TTC549 (cell line): ENCODE data around the gene CD302.
"Not testable (repeated sequence)": the region's sequence is repeated elsewhere in the genome, so short reads cannot be mapped to it uniquely, and the experiment has no call there.

Experiments used
- FAIRE-seq: peaks from 2 replicates; lab custom pipeline; 2012; peaks lifted over from hg19 to GRCh38; lab: Jason Lieb, UNC

Gene CD302

DNA sequence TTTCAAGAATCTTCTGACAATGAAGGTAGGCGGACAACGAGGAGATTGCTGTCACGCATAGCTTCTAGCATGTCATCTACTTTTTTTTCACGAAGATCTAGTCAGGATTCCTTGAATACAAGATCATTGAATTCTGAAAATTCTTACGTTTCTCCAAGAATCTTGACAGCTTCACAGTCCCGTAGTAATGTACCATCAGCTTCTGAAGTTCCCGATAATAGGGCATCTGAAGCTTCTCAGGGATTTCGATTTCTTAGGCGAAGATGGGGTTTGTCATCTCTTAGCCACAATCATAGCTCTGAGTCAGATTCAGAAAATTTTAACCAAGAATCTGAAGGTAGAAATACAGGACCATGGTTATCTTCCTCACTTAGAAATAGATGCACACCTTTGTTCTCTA, 49.9 kb downstream of the CD302 start:
- FAIRE-seq = no peak

DNA sequence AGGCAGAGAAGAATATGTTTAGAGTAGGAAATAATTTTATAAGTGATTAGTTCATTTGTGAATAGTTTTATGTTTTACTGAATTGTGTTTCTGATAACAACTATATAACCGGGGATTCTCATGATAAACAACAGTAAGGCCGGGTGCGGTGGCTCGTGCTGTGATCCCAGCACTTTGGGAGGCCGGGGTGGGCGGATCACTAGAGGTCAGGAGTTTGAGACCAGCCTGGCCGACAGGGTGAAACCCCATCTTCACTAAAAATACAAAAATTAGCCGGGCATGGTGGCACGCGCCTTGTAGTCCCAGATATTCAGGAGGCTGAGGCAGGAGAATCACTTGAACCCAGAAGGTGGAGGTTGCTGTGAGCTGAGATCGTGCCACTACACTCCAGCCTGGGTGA, 52.8 kb downstream of the CD302 start:
- not testable (repeated sequence) for FAIRE-seq

DNA sequence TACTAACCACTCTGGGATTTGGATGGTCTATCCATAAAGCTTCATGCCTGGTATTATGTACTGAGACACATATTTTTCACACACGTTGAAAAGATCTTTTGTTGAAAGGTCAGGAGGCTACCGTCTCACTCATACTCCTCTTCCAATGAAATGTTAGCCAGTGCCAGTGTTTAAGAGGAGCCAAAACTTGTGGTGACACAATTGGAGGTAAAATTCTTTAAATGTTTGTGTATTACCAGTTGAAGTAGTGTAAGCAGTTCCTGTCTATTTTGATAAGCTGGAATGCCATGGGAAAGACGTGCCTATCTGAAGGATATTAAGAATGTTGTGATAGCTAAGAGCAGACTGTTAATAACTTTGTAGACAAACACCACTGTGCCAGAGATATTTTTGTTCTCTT, 53.6 kb downstream of the CD302 start:
- no peak for FAIRE-seq

DNA sequence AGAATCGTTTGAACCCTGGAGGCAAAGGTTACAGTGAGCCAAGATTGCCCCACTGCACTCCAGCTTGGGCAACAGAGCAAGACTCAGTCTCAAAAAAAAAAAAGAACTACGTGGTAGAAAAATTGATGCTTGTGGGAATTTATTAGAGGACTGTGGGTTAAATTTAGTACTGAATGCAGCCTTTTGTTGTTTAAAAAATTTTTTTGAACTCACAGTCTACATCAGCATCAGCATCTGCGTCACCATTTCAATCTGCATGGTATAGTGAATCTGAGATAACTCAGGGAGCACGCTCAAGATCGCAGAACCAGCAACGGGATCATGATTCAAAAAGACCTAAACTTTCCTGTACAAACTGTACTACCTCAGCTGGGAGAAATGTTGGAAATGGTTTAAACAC, 55.2 kb downstream of the CD302 start:
- FAIRE-seq = no peak

DNA sequence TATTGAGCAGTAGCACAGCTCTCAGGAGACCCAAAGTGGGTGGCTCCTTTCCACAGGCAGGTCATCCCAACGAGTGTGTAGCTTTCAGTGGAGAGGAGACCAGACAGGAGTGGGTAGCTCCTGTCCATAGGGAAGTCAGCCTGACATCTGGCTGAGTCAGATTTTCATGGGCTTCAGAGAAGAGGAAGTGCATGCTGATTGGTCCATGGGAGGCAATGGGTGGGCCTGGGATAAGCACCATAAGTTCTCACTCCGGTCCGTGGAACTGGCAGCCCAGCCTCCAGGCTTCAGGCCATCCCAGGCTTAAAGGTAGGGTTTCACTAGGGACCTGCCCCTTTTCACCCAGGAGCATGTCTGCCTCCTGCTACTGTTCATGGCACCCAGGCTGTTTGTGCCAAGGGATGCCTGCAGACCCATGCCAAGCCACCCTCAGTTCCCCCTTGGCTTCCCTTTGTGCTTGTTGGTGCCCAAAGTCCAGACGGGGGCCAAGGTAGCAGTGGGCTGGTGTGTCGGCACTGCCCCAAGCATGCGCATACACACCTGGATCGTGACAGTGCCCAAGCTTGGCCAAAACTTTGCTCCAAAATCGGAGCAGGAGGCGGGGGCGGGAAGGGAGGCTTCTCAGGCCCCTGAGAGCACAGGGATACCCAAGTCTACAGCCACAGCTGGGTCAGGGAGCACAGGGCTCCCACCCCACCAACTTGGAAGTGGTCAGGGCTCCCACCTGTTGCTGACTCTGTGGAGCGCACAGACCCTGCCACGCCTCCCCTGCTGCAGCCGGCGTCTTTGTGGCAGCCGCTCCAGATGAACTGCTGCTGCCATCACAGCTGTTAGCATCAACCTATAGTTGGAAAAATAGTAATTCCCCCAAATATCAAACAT, 59.3 kb downstream of the CD302 start:
- FAIRE-seq = no peak

DNA sequence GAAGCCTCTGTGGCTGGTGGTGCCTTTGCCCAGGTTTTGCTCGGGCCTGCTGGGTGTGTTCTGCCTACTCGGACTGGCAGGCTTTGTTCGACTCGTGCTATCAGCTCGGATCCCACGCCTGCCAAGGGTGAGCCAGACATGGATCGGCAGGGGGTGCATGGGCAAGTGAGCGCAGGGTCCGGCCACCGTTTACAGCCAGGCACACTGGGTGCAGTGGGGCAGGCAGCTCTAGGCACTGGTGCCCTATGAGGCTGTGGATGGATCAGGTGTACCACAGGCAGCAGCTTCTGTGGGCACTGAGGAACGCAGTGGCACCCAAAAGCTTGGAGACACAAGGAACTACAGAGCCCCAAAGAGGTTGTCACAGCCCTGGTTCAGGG, 60.1 kb downstream of the CD302 start:
- no peak for FAIRE-seq

DNA sequence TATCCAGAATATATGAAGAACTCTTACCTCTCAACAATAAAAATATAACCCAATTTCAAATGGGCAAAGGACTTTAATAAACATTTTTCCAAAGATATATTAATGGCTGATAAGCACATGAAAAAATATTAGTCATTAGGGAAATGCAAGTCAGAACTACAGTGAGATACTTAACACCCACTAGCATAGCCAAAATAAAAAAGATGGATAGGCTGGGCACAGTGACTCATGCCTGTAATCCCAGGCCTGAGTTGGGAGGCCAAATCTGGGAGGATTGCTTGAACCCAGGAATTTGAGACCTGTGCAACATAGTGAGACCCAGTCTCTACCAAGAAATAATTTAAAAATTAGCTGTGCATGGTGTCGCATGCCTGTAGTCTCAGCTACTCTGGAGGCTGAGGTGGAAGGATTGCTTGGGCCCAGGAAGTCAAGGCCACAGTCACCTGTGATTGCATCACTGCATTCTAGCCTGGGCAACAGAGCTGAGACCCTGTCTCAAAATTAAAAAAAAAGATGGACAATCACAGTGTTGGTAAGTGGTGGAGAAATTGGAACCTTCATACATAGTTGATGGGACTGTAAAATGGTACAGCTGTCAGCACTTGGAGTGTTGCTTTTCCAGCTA, 60.6 kb downstream of the CD302 start:
- no peak for FAIRE-seq

DNA sequence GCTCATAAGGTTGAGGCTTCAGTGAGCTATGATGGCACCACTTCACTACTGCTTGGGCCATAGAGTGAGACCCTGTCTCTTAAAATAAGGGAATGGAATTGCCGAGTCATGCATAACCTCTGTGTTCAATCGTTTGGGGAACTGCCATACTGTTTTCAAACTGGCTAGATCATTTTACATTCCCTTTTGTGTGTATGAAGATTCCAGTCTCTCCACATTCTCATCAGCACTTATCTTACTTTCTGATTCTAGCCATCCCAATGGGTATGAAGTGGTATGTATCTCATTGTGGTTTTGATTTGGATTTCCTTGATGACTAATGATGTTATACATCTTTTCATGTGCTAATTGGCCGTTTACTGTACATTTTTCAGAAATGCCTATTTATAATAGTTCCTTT, 62.0 kb downstream of the CD302 start:
- FAIRE-seq = no peak

DNA sequence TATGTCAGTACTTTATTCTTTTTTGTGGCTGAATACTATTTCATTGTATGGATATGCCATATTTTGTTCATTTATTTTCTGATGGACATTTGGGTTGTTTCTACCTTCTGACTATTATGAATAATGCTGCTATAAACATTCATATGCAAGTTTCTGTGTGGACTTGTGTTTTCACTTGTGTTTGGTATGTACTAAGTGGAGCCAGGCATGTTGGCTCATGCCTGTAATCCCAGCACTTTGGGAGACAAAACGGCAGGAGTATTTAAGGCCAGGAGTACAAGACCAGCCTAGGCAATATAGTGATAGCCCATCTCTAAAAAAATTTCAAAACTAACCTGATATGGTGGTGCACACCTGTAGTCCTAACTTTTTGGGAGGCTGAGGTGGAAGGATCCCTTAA, 62.4 kb downstream of the CD302 start:
- FAIRE-seq = no peak

DNA sequence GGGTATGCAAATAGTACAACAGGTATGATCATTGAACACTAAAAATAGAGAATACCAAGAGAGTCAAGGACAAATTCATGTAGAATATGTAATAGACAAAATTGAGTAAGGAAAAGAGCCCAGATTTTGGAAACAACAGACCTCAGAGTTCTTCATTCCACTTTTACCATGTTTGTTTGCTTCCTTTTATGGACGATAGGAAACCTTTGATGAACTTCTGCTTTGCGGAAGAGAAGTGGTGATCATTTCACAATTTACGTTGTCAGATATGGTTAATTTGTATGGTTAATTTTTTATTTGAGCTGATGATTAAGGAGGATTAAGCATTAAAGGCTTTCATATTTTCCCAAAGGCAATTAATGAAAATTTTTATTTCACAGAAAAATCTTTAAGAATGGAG, 69.4 kb downstream of the CD302 start:
- no peak for FAIRE-seq

DNA sequence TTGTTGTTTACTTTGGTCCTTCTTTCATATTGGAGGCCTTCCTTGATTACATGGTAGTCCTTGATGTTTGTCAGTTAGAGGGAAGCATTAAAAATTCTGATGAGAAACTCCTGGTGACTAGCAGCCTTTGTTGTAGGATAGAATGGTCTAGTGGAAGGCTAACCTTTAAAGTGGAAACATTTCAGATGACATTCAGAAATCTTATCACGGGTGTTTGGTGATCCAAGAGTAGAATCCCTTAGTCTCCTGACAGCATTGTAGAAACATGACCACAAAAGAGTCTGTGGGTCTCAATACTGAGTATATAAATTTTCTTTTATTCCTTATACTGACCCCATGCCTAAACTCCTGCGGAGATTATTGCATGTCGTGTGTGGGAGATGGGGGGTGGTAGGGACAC, 72.3 kb downstream of the CD302 start:
- no peak for FAIRE-seq

DNA sequence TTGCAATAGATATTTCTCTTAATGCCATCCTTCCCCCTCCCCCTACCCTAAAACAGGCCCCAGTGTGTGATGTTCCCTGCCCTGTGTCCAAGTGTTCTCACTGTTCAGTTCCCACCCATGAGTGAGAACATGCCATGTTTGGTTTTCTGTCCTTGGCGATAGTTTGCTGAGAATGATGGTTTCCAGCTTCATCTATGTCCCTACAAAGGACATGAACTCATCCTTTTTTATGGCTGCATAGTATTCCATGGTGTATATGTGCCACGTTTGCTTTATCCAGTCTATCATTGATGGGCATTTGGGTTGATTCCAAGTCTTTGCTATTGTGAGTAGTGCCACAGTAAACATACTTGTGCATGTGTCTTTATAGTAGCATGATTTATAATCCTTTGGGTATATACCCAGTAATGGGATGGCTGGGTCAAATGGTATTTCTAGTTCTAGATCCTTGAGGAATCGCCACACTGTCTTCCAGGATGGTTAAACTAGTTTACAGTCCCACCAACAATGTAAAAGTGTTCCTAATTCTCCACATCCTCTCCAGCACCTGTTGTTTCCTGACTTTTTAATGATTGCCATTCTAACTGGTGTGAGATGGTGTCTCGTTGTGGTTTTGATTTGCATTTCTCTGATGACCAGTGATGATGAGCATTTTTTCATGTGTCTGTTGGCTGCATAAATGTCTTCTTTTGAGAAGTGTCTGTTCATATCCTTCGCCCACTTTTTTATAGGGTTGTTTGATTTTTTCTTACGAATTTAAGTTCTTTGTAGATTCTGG, 73.0 kb downstream of the CD302 start:
- FAIRE-seq = not testable (repeated sequence)

DNA sequence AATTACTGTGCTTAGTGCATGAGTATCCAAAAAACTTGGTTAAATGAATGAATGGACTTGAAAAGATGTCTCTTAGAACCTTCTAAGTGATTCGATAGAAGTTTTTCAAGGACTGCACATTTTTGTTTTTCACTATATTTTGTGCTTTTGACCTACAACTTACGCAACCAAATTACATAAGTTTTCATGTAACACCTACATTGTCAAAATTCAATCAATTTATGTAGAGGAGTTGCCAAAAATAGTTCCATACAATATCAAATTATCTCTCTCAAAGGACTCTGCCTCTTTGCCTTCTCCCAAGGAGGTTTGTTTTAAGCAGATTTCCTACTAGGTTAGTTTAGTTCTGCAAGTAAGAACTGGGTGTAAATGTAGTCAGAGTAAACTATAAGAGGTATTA, 75.4 kb downstream of the CD302 start:
- no peak for FAIRE-seq

DNA sequence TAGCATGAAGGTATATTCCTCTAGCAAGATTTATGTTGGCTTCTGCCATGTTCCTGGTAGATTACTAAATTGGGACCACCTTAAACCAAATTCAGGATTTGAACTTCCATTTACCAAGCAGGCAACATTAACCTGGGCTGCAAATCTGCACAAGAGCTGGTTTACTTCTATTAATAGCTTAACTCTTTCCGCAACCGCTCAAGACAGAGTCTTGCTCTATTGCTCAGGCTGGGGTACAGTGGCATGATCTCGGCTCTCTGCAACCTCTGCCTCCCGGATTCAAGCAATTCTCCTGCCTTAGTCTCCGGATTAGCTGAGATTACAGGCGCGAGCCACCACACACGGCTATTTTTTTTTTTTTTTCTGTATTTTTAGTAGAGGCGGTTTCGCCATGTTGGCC, 77.3 kb downstream of the CD302 start:
- FAIRE-seq = no peak
